G401 (cell line): ENCODE results near the gene RCOR3. TPM values are rescaled to one million over a fixed set of nuclear protein-coding genes. Genes with fewer than 3 reads are reported as not detected.
"Not testable (repeated sequence)": the region's sequence is repeated elsewhere in the genome, so short reads cannot be mapped to it uniquely, and the experiment has no call there.

Experiments
- DNase-seq: peaks from one replicate; pipeline ENCODE4 v3.0.0-alpha.2; 2015; ENCODE audit warnings: low spot score
- in situ Hi-C: cut with HindIII; loops from 2 replicates; pipeline ENCODE4 v1.10.0; 2016; ENCODE audit warnings: low sequenced_read_pairs, mixed read lengths
- total RNA-seq: library from RNA; depleted of rRNA; stranded (reverse); fragments of >200 nt; shearing (Covaris generic); gene quantifications from 2 replicates; pipeline ENCODE4 v1.2.3, GENCODE V29; 2014; rRNA removed

RCOR3 gene
- 8.1 TPM in 2 replicates for total RNA-seq

- DNase-seq, result peak; percentile 88
- in situ Hi-C loops, result no loop called here
Measured at GRCh38 chr1:211258756-211259637, at the start of gene RCOR3. RCOR3 (plus strand) TSS chr1:211259366; CDS start chr1:211259561, 195 bp downstream.

GRCh38 chr1:211210052-211210451, 49.1 kb upstream of the RCOR3 start:
- in situ Hi-C loops, result no loop called here
- DNase-seq, result no peak

- in situ Hi-C loops, result no loop called here
- no peak for DNase-seq
Measured at GRCh38 chr1:211210965-211211364, 48.2 kb upstream of the RCOR3 start.

- in situ Hi-C loops, result no loop called here
- no peak for DNase-seq
Measured at GRCh38 chr1:211213702-211214101, 45.5 kb upstream of the RCOR3 start.

- in situ Hi-C loops, result no loop called here
- no peak for DNase-seq
Measured at GRCh38 chr1:211215577-211215976, 43.6 kb upstream of the RCOR3 start.

GRCh38 chr1:211217392-211217791, 41.8 kb upstream of the RCOR3 start:
- DNase-seq, result no peak
- in situ Hi-C loops, result no loop called here

GRCh38 chr1:211222469-211223234, 36.5 kb upstream of the RCOR3 start:
- DNase-seq, in situ Hi-C loops: not testable (repeated sequence)

- DNase-seq, in situ Hi-C loops: not testable (repeated sequence)
Measured at GRCh38 chr1:211228573-211229364, 30.4 kb upstream of the RCOR3 start.

GRCh38 chr1:211229365-211229759, 29.8 kb upstream of the RCOR3 start:
- in situ Hi-C loops, result no loop called here
- no peak for DNase-seq

GRCh38 chr1:211231873-211232272, 27.3 kb upstream of the RCOR3 start:
- in situ Hi-C loops, result no loop called here

GRCh38 chr1:211236633-211237320, 22.4 kb upstream of the RCOR3 start:
- in situ Hi-C loops, result no loop called here
- no peak for DNase-seq

More at GRCh38 chr1:211231873-211232272, 27.3 kb upstream of the RCOR3 start:
- no peak for DNase-seq

GRCh38 chr1:211237579-211237978, 21.6 kb upstream of the RCOR3 start:
- DNase-seq, result no peak

GRCh38 chr1:211240567-211240966, 18.6 kb upstream of the RCOR3 start:
- in situ Hi-C loops, DNase-seq: not testable (repeated sequence)

More at GRCh38 chr1:211237579-211237978, 21.6 kb upstream of the RCOR3 start:
- in situ Hi-C loops, result no loop called here

GRCh38 chr1:211241071-211241470, 18.1 kb upstream of the RCOR3 start:
- no peak for DNase-seq
- in situ Hi-C loops, result no loop called here

GRCh38 chr1:211243639-211244038, 15.5 kb upstream of the RCOR3 start:
- in situ Hi-C loops, DNase-seq: not testable (repeated sequence)

GRCh38 chr1:211246583-211246982, 12.6 kb upstream of the RCOR3 start:
- in situ Hi-C loops, DNase-seq: not testable (repeated sequence)

GRCh38 chr1:211247921-211248320, 11.2 kb upstream of the RCOR3 start:
- no peak for DNase-seq
- in situ Hi-C loops, result no loop called here

- in situ Hi-C loops, DNase-seq: not testable (repeated sequence)
Measured at GRCh38 chr1:211249611-211250010, 9.6 kb upstream of the RCOR3 start.

- in situ Hi-C loops, result no loop called here
- DNase-seq, result no peak
Measured at GRCh38 chr1:211257826-211258225, 1.3 kb upstream of the RCOR3 start.
